Measurements from ENCODE around the gene EIF2S1.
A peak's percentile ranks its signal among the peaks of the same experiment; 100 is the strongest.
"Not testable (repeated sequence)": the region's sequence is repeated elsewhere in the genome, so short reads cannot be mapped to it uniquely, and the experiment has no call there.

The EIF2S1 gene

GRCh38 chr14:67359775-67360469 lies at the start of gene EIF2S1, which contains the start of gene ATP6V1D:
TSS of gene EIF2S1 (plus strand) at chr14:67360328. CDS start at chr14:67364768, 4,440 bp downstream.
TSS of gene ATP6V1D (minus strand) at chr14:67359804. CDS start at chr14:67359698, 106 bp downstream.
- in situ Hi-C loops (cut with HindIII; ENCODE audit: low pct_ligation_motif_present, low pct_unique_long_range_greater_than_20kb, low sequenced_read_pairs) = no loop called here
- DNase-seq = peak; percentile 97

- in situ Hi-C loops (cut with HindIII; ENCODE audit: low pct_ligation_motif_present, low pct_unique_long_range_greater_than_20kb, low sequenced_read_pairs) = no loop called here
Observed at GRCh38 chr14:67311868-67312267, 48.3 kb upstream of the EIF2S1 start.

GRCh38 chr14:67313153-67313552 lies 47.0 kb upstream of the EIF2S1 start:
- in situ Hi-C loops (cut with HindIII; ENCODE audit: low pct_ligation_motif_present, low pct_unique_long_range_greater_than_20kb, low sequenced_read_pairs) = no loop called here
- no peak for DNase-seq

More at GRCh38 chr14:67311868-67312267, 48.3 kb upstream of the EIF2S1 start:
- no peak for DNase-seq

GRCh38 chr14:67317822-67318221 lies 42.3 kb upstream of the EIF2S1 start:
- in situ Hi-C loops (cut with HindIII; ENCODE audit: low pct_ligation_motif_present, low pct_unique_long_range_greater_than_20kb, low sequenced_read_pairs) = no loop called here

GRCh38 chr14:67319142-67319541 lies 41.0 kb upstream of the EIF2S1 start:
- DNase-seq = no peak
- in situ Hi-C loops (cut with HindIII; ENCODE audit: low pct_ligation_motif_present, low pct_unique_long_range_greater_than_20kb, low sequenced_read_pairs) = no loop called here

More at GRCh38 chr14:67317822-67318221, 42.3 kb upstream of the EIF2S1 start:
- DNase-seq = no peak

GRCh38 chr14:67329666-67330065 lies 30.5 kb upstream of the EIF2S1 start:
- DNase-seq; in situ Hi-C loops (cut with HindIII; ENCODE audit: low pct_ligation_motif_present, low pct_unique_long_range_greater_than_20kb, low sequenced_read_pairs): not testable (repeated sequence)

- in situ Hi-C loops (cut with HindIII; ENCODE audit: low pct_ligation_motif_present, low pct_unique_long_range_greater_than_20kb, low sequenced_read_pairs) = no loop called here
- no peak for DNase-seq
Observed at GRCh38 chr14:67331368-67332125, 28.6 kb upstream of the EIF2S1 start.

GRCh38 chr14:67332468-67332867 lies 27.7 kb upstream of the EIF2S1 start:
- DNase-seq = no peak
- in situ Hi-C loops (cut with HindIII; ENCODE audit: low pct_ligation_motif_present, low pct_unique_long_range_greater_than_20kb, low sequenced_read_pairs) = no loop called here

- in situ Hi-C loops (cut with HindIII; ENCODE audit: low pct_ligation_motif_present, low pct_unique_long_range_greater_than_20kb, low sequenced_read_pairs) = no loop called here
- peak; percentile 43 for DNase-seq
Observed at GRCh38 chr14:67335781-67336180, 24.3 kb upstream of the EIF2S1 start.

- DNase-seq; in situ Hi-C loops (cut with HindIII; ENCODE audit: low pct_ligation_motif_present, low pct_unique_long_range_greater_than_20kb, low sequenced_read_pairs): not testable (repeated sequence)
Observed at GRCh38 chr14:67341231-67341630, 18.9 kb upstream of the EIF2S1 start.

GRCh38 chr14:67343601-67344230 lies 16.4 kb upstream of the EIF2S1 start:
- in situ Hi-C loops (cut with HindIII; ENCODE audit: low pct_ligation_motif_present, low pct_unique_long_range_greater_than_20kb, low sequenced_read_pairs) = no loop called here
- DNase-seq = no peak

GRCh38 chr14:67345583-67345982 lies 14.5 kb upstream of the EIF2S1 start:
- in situ Hi-C loops (cut with HindIII; ENCODE audit: low pct_ligation_motif_present, low pct_unique_long_range_greater_than_20kb, low sequenced_read_pairs) = no loop called here
- DNase-seq = no peak

GRCh38 chr14:67352055-67352454 lies 8.1 kb upstream of the EIF2S1 start:
- DNase-seq = no peak
- in situ Hi-C loops (cut with HindIII; ENCODE audit: low pct_ligation_motif_present, low pct_unique_long_range_greater_than_20kb, low sequenced_read_pairs) = no loop called here

- DNase-seq = peak; percentile 10
- in situ Hi-C loops (cut with HindIII; ENCODE audit: low pct_ligation_motif_present, low pct_unique_long_range_greater_than_20kb, low sequenced_read_pairs) = no loop called here
Observed at GRCh38 chr14:67357186-67357968, 2.8 kb upstream of the EIF2S1 start.

- DNase-seq = peak; percentile 24
- in situ Hi-C loops (cut with HindIII; ENCODE audit: low pct_ligation_motif_present, low pct_unique_long_range_greater_than_20kb, low sequenced_read_pairs) = no loop called here
Observed at GRCh38 chr14:67357969-67358354, 2.2 kb upstream of the EIF2S1 start.

GRCh38 chr14:67358924-67359774 lies 979 bp upstream of the EIF2S1 start:
- in situ Hi-C loops (cut with HindIII; ENCODE audit: low pct_ligation_motif_present, low pct_unique_long_range_greater_than_20kb, low sequenced_read_pairs) = no loop called here
- peak; percentile 61 for DNase-seq

- in situ Hi-C loops (cut with HindIII; ENCODE audit: low pct_ligation_motif_present, low pct_unique_long_range_greater_than_20kb, low sequenced_read_pairs) = no loop called here
- DNase-seq = no peak
Observed at GRCh38 chr14:67360470-67361206, 510 bp downstream of the EIF2S1 start.

Data from ACHN (cell line).